Spleen (tissue), 7 donors: ENCODE results near the gene MAP3K19.

ENCODE experiments used
- CTCF ChIP-seq, 11 experiments: fragments of 200-600 bp in 7 of 11; fragments of 450-650 bp in 4 of 11; sonication (generic) in 4 of 11; IDR thresholded peaks in 8 of 11; conservative IDR thresholded peaks in 3 of 11; 1 replicate in 7 of 11; 2 replicates in 4 of 11; pipeline versions ENCODE4 v1.4.0 to v1.8.0; 2016 to 2021; ENCODE audit warnings: antibody characterized with exemption in 11 of 11, inconsistent platforms in 4 of 11, mild to moderate bottlenecking in 1 of 11
- POLR2A ChIP-seq, 3 donors: fragments of 450-650 bp; IDR thresholded peaks; one replicate each; pipeline ENCODE4 v1.5.1; 2017; ENCODE audit warnings: antibody characterized with exemption in 3 of 3, mild to moderate bottlenecking in 1 of 3
- POLR2AphosphoS5 ChIP-seq, 3 donors: sonication (generic); formaldehyde crosslinking; IDR thresholded peaks; one replicate each; pipeline ENCODE4 v1.5.1; 2017; ENCODE audit warnings: antibody characterized with exemption in 3 of 3
- donor health status: DM: no; HTN: no; CAD: no; lungs with moderate emphysema.
- donor health status: DM: no; HTN: no; CAD: no.
- donor health status: DM: no; HTN: no; CAD: no.

- no peak for TF ChIP-seq CTCF (IDR thresholded peaks at IDR 0.05 in 8 of 11, conservative IDR thresholded peaks at IDR 0.05 in 3 of 11)
- no peak for TF ChIP-seq POLR2AphosphoS5 (IDR thresholded peaks at IDR 0.05)
- no peak for TF ChIP-seq POLR2A (IDR thresholded peaks at IDR 0.05)
Measured at GRCh38 chr2:134944975-134945374, 102.3 kb downstream of the MAP3K19 start.
